HG03457 (cell line): ENCODE measurements around the gene FAM118B.
"Not testable (repeated sequence)": the region's sequence is repeated elsewhere in the genome, so short reads cannot be mapped to it uniquely, and the experiment has no call there.

Source experiments
- ATAC-seq: cut with Tn5 transposase; IDR thresholded peaks from one replicate; pipeline ENCODE4 v1.9.1; 2021; ENCODE audit warnings: moderate number of reproducible peaks; ENCODE audit not compliant: unreplicated experiment

FAM118B gene

GRCh38 chr11:126216526-126217305 is 5.1 kb downstream of the FAM118B start:
- no peak for ATAC-seq

- ATAC-seq = no peak
Observed at GRCh38 chr11:126217491-126217890, 5.9 kb downstream of the FAM118B start.

- ATAC-seq = no peak
Observed at GRCh38 chr11:126219547-126219946, 8.0 kb downstream of the FAM118B start.

GRCh38 chr11:126224647-126225294 is 13.2 kb downstream of the FAM118B start:
- no peak for ATAC-seq

- ATAC-seq = no peak
Observed at GRCh38 chr11:126225295-126225665, 13.7 kb downstream of the FAM118B start.

GRCh38 chr11:126226334-126227084 is 14.9 kb downstream of the FAM118B start:
- ATAC-seq = no peak

GRCh38 chr11:126229858-126230540 is 18.4 kb downstream of the FAM118B start:
- no peak for ATAC-seq

GRCh38 chr11:126231725-126232459 is 20.3 kb downstream of the FAM118B start:
- ATAC-seq = no peak

- ATAC-seq = no peak
Observed at GRCh38 chr11:126232683-126233082, 21.1 kb downstream of the FAM118B start.

- ATAC-seq = no peak
Observed at GRCh38 chr11:126233391-126233790, 21.8 kb downstream of the FAM118B start.

- no peak for ATAC-seq
Observed at GRCh38 chr11:126246636-126247035, 35.1 kb downstream of the FAM118B start.

GRCh38 chr11:126253265-126253664 is 41.7 kb downstream of the FAM118B start:
- no peak for ATAC-seq

- no peak for ATAC-seq
Observed at GRCh38 chr11:126254819-126255218, 43.2 kb downstream of the FAM118B start.

GRCh38 chr11:126255507-126255906 is 43.9 kb downstream of the FAM118B start:
- not testable (repeated sequence) for ATAC-seq

GRCh38 chr11:126256216-126256615 is 44.6 kb downstream of the FAM118B start:
- ATAC-seq = no peak

- no peak for ATAC-seq
Observed at GRCh38 chr11:126257144-126257543, 45.6 kb downstream of the FAM118B start.

GRCh38 chr11:126257764-126258163 is 46.2 kb downstream of the FAM118B start:
- no peak for ATAC-seq

GRCh38 chr11:126262216-126262615 is 50.6 kb downstream of the FAM118B start:
- ATAC-seq = no peak

- no peak for ATAC-seq
Observed at GRCh38 chr11:126263489-126263888, 51.9 kb downstream of the FAM118B start.

- no peak for ATAC-seq
Observed at GRCh38 chr11:126265811-126266210, 54.2 kb downstream of the FAM118B start.

- no peak for ATAC-seq
Observed at GRCh38 chr11:126267650-126268049, 56.1 kb downstream of the FAM118B start.
